Activated T-helper 9 cell treated with anti-CD3 and anti-CD28 coated beads, Interleukin-2, amount 50 U/mL, for 16 hours (primary cell): Measurements from ENCODE around the gene ZNF468.
"Not testable (repeated sequence)": the region's sequence is repeated elsewhere in the genome, so short reads cannot be mapped to it uniquely, and the experiment has no call there.

Experiments used
- DNase-seq: peaks from one replicate; pipeline ENCODE4 v3.0.0-alpha.2; 2020; ENCODE audit warnings: low read depth

ZNF468 gene

GRCh38 chr19:52857378-52858191, at the start of gene ZNF468:
TSS of gene ZNF468 (minus strand) at chr19:52857619. CDS start at chr19:52854272, 3,347 bp downstream.
- peak; percentile 56 for DNase-seq

DNA sequence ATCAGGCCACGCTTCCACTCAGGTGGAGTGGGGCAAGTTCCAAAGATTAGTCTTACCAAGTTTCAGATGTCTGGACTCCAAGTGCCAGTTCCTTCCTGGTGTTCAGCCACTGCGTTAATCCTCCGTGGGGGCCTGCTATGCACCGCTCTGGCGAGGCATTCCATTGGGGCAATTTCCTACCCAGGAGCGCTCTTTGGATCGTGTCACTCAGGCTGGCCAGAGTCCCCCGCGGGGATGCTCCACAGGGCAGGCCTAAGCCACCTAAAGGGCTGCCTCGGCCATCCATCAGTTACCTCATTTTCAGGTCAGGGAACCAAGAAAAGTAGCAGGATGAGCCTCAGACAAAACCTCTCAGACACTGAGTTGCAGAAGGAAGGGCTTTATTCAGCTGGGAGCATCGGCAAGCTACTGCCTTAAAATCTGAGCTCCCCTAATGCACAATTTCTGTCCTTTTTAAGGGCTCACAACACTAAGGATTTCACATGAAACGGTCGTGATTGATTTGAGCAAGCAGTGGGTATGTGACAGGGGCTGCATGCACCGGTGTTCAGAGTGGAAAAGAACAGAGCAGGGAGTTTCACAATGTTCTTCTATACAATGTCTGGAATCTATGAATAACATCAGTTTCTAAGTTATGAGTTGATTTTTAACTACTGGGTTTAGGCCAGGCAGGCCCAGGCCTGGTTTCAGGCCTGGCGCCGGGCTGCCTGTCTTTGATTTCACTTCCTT, 46.8 kb upstream of the ZNF468 start:
- not testable (repeated sequence) for DNase-seq

- no peak for DNase-seq
Observed at GRCh38 chr19:52901842-52902241, 44.4 kb upstream of the ZNF468 start.

DNA sequence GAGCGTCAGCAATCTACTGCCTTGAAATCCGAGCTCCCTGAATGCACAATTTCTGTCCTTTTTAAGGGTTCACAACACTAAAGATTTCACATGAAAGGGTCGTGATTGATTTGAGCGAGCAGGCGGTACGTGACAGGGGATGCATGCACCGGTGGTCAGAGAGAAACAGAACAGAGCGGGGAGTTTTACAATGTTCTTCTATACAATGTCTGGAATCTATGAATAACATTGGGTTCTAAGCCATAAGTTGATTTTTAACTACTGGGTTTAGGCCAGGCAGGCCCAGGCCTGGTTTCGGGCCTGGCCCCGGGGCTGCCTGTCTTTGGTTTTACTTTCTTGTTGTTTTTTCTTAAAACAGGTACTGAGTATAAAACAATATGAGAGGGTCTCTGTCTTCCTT, 41.2 kb upstream of the ZNF468 start:
- not testable (repeated sequence) for DNase-seq

DNA sequence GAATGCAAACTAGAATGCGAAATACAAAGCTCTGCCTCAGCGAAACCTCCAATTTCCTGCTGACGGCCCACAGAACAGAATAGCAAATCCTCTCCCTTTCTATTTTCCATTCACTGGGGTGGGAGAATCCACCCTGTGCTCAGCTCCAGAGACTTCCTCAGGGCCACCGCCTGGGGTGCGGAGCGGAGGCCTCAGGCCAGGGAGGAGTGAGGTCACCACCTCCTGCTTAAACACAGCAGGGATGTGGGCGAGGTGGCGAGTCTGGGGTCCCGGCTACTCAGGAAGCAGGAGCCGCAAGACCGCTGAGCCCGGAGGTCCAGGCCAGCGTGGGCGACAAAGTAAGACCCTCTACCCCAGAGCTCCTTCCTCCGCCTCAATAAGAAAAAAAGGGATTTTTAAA, 40.7 kb upstream of the ZNF468 start:
- DNase-seq: no peak

- DNase-seq: peak; percentile 81
Observed at GRCh38 chr19:52897138-52897935, 39.9 kb upstream of the ZNF468 start, which contains the start of gene ZNF320. TSS of gene ZNF320 (minus strand) at chr19:52897635. CDS start at chr19:52890255, 7,380 bp downstream.

DNA sequence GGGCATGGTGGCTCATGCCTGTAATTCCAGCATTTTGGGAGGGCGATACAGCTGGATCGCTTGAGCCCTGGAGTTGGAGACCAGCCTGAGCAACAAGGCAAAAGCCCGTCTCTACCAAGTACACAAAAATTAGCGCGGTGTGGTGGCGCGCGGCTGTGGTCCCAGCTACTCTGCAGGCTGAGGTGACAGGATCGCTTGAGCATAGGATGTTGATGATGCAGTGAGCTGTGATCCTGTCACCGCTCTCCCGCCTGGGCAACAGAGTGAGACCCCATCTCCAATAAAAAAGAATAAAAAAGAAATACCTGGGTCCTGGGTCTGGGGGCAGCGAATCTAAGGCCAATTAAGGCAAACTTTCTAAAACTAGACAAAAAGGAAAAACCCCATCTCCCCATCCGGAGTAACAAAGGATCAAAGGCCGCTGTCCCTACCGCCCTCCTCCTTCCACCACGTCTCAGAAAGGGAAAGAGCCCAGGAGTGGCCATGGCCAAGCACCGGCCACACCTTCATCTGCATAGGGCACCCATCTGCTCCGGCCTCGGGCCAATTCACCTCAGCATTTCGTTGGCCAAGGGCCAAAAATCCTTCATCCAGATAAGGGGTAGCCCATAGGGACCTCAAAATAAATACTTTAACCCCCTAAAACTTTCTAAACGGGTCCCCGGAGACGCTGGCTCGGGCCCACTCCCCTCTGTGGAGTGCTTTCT, 39.2 kb upstream of the ZNF468 start:
- no peak for DNase-seq

DNA sequence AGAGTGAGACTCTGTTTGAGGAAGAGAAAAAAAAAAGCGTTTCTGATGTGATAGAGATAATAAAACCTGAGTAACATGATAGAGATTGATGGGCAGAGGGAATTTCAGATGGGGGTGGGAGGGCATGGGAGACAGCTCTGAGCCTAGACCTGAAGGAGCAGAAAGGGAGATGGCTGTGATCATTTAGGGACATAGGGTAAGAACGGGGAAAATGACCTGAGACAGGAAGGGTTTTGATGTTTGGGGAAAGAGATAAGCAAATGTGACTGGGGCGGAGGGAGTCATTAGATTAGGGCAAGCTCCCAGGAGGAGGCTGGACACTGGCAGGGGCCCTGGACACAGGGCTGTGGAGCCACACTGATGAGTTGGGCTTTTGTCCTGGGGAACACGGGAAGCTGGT, 33.9 kb upstream of the ZNF468 start:
- no peak for DNase-seq

DNA sequence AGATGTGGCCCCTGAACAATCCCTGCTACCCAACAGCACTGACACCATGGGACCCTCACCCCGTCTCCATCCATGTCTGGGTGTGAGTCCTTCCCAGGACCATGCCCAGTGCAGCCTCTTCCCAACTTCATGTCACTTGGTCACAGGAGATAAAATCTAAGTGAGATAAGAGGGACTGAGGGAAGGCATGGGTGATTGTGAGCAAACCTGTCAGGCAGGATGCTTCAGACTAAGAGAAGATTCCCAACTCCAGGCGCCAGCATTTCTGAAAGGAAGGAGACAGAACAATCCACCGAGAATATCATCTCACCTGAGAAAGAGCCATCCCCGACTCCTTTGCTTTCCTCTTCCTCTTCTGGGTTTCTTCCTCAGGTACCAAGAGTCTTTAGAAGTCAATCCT, 32.5 kb upstream of the ZNF468 start:
- DNase-seq: no peak

DNA sequence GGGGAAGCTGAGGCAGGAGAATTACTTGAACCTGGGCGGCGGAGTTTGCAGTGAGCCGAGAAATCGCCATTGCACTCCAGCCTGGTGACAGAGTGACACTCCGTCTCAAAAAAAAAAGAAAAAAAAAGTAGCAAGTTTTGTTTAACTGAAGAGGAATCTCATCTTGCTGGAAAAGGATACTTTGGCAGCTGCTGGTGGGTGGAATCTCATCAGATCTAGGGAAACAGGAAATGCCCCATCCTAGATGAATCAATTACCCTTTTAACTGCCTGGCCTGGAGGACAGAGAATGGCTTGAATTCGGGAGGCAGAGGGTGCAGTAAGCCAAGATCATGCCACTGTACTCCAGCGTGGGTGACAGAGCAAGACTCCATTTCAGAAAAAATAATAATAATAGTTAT, 31.7 kb upstream of the ZNF468 start:
- DNase-seq: no peak

GRCh38 chr19:52880895-52881389, 23.5 kb upstream of the ZNF468 start:
- no peak for DNase-seq

DNA sequence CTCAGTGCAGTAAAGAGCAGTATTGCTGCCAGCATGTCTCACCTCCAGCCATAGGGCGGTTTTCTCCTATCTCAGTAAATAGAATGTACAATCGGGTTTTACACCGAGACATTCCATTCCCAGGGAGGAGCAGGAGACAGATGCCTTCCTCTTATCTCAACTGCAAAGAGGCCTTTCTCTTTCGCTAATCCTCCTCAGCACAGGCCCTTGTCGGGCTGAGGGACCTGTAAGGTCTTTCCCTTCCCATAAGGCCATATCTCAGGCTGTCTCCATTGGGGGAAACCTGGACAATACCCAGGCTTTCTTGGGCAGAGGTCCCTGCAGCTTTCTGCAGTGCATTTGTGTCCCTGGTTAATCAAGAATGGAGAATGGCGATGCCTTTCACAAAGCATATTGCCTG, 15.6 kb upstream of the ZNF468 start:
- DNase-seq: not testable (repeated sequence)

DNA sequence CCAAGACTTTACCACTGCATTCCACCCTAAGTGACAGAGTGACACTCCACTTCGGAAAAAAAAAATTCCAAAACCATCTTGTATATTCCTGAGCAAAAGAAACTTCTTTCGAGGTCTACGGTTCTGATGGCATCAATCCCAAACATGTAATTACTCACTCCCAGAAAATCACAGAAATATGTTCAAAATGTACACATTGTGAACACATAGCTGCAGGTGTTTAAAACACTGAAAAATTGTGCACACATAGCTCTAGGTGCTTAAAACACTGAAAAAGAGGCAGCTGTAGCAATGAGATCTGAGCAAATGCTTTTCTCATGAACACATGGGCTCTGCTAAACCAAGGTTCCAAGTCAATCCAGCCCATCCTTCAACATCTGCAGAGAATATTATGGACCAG, 14.0 kb upstream of the ZNF468 start:
- DNase-seq: no peak

- not testable (repeated sequence) for DNase-seq
Observed at GRCh38 chr19:52868031-52868430, 10.6 kb upstream of the ZNF468 start.

- DNase-seq: not testable (repeated sequence)
Observed at GRCh38 chr19:52856540-52857377, 660 bp downstream of the ZNF468 start.

- not testable (repeated sequence) for DNase-seq
Observed at GRCh38 chr19:52847352-52847751, 10.1 kb downstream of the ZNF468 start.

DNA sequence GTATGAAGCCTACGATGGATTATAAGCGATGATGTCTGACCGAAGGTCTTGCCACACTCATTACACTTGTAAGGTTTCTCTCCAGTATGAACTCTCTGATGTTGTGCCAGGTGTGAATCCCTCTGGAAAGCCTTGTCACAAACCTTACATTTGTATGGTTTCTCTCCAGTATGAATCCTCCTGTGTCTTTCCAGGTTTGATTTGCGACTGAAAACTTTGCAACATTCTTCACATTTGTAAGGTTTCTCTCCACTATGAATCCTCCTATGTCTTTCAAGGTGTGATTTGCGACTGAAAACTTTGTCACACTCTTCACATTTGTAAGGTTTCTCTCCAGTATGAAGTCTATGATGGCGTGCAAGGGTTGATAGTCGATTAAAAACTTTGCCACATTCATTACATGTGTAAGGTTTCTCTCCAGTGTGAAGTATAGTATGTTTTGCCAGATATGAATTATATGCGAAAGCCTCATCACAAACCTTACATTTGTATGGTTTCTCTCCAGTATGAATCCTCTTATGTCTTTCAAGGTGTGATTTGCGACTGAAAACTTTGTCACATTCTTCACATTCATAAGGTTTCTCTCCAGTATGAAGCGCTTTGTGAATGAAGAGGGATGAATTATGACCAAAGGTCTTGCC, 16.5 kb downstream of the ZNF468 start:
- DNase-seq: not testable (repeated sequence)

DNA sequence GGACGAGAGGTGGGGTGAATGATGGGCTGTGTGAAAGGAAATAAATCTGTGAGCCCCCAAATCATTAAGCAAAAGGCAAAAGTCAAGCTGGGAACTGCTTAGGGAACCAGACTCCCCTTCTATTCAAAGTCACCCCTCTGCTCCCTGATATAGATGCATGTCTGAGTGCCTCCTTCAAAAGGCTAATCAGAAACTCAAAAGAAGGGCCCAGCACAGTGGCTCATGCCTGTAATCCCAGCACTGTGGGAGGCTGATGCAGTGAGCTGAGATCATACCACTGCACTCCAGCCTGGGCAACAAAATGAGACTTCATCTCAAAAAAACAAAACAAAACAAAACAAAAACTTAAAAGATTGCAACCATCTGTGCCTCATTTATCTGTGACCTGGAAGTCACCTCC, 23.1 kb downstream of the ZNF468 start:
- DNase-seq: not testable (repeated sequence)

- not testable (repeated sequence) for DNase-seq
Observed at GRCh38 chr19:52833541-52833940, 23.9 kb downstream of the ZNF468 start.

DNA sequence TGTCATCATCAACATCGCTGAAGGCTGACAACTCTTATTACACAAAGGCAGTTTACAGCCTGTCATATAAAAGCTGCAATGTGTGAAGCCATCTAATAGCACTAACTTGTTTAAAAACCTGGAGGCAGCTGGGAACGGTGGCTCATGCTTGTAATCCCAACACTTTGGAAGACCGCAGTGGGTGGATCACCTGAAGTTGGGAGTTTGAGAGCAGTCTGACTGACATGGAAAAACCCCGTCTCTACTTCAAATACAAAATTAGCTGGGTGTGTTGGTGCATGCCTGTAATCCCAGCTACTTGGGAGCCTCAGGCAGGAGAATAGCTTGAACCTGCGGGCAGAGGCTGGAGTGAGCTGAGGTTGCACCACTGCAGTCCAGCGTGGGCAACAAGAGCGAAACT, 27.6 kb downstream of the ZNF468 start:
- not testable (repeated sequence) for DNase-seq
